NCI-H1092 treated with DMSO at 0.1 percent for 48 hours (cell line): ENCODE results near the gene ZCCHC8.
A peak's percentile ranks its signal among the peaks of the same experiment; 100 is the strongest.
"Not testable (repeated sequence)": the region's sequence is repeated elsewhere in the genome, so short reads cannot be mapped to it uniquely, and the experiment has no call there.

ENCODE experiments used
- DNase-seq: peaks from one replicate; lab custom pipeline; 2025; lab: John Stamatoyannopoulos, UW

Gene ZCCHC8

GRCh38 chr12:122508163-122508562 lies 7.4 kb upstream of the ZCCHC8 start:
- DNase-seq = no peak

DNA sequence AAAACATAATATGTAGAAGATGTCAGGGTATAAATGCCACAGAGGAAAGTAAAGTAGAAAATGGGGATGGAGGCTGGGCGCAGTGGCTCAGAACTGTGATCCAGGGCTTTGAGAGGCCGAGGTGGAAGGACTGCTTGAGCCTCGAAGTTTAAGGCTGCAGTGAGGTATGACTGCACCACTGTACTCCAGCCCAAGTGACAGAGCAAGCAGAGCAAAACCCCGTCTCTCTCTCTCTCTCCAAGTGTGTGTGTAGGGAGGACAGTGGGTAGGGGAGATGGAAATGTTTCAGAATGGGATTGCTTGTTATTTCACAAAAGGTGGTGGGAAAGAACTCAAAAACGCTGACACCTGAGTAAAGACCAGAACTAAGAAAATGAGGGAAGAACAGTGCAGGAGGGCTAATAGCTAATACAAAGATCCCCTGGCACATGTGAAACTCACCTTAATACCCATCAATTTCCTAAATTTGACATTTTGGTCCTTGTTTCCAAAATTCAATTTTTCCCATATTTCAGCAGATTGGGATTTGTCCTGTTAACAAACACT lies 5.7 kb upstream of the ZCCHC8 start:
- no peak for DNase-seq

- no peak for DNase-seq
These were observed 4.8 kb upstream of the ZCCHC8 start for GRCh38 chr12:122505419-122506051.

DNA sequence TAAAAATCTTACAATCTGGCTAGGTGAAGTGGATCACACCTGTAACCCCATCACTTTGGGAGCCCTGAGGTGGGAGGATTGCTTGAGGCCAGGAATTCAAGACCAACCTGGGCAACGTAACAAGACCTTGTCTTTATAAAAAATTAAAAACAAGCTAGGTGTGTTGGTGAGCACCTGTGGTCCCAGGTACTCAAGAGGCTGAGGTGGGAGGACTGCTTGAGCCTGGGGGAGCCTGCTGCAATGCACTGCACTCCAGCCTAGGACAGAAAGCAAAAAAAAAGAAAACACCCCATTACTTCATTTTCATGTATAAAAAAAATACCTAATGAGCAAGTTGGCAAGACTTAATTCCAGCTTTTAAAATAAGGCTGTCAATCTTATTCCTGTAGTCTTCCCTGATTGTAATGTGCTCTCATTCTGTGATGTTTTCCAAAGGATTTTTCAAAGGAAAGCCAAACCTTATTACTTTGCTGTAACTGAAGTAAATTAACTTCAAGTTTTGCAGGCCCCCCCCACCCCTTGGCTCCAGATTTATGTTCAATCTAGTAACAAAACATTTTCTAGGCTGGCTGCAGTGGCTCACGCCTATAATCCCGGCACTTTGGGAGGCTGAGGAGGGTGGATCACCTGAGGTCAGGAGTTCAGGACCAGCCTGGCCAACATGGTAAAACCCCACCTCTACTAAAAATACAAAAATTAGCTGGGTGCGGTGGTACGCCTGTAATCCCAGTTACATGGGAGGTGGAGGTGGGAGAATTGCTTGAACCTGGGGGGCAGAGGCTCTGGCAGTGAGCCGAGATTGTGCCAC lies 3.3 kb upstream of the ZCCHC8 start:
- no peak for DNase-seq

- DNase-seq = no peak
These were observed 2.5 kb upstream of the ZCCHC8 start for GRCh38 chr12:122503147-122503751.

DNA sequence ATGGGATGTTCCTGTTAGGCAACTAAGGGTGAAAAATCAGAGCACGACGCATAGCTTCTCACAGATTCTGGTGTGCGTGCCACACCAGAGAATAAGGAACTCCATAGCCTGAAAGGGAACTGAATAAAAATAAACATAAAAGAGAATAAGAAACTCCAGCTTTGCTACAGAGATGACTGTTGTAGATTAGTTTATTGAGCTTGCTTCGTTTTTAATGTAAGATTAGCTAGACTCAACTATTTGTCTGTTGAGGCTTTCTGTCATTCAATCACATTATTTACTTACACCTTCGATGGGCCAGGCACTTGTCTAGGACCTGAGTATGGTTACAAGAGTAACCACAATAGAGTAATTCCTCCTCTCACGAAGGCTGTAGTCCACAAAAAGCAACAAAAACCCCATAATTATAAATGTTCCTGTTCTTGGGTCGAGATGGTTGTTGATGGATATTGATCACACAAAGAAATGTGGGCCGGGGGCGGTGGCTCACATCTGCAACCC lies 807 bp upstream of the ZCCHC8 start:
- no peak for DNase-seq

DNA sequence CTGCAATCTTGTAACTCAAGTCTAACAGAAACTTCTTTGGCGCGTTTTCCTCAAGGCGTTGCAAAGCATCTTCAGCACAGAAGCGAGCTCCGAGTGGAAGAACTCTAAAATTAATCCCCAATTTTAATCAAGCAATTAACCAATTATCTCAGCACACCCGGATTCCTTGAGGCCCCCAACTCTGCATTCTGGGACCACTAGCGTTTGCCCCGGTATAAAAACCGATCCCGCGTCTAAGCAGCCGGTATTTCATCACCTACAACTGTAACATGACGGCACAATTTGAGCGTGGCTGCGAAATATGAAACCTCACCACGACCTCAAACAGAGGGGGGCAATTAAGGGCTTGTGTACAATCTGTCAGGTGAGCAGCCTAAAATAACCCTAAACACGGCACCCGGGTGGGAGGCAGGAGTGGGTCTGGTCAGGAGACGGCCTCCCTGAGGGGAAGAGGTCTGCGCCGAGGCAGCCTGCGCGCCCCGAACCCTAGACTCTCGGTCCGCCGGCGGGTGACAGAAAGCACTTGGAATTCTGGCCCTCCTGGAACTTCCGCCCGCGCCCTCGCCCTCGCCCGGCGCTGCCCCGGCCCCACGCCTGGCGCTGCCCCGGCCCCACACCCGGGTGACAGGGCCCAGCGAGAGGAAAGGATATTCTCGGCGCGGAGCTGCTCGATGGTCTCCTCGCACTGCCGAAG lies 594 bp downstream of the ZCCHC8 start:
- DNase-seq = peak; percentile 34

GRCh38 chr12:122495258-122495657 lies 5.5 kb downstream of the ZCCHC8 start:
- no peak for DNase-seq

GRCh38 chr12:122493222-122493621 lies 7.5 kb downstream of the ZCCHC8 start:
- DNase-seq = not testable (repeated sequence)

DNA sequence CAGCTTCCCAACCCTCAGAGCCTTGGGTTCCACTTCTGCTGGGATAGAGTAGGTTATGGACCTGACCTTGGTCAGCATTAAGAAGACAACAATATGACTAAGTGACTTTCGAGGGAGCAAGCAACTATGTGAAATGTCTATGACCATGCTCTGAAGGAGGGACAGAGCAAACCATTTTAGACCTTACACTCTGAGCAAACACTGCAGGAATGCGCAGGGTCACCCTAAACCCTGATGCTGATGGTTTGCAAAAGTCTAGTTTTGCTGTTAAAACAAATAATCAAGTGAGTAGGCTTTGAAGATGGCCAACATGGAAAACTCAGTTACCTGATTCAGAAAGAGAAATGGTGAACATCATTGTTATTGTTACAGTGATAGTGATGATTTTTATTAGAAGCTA lies 8.7 kb downstream of the ZCCHC8 start:
- DNase-seq = no peak

- no peak for DNase-seq
These were observed 11.7 kb downstream of the ZCCHC8 start for GRCh38 chr12:122489038-122489437.

DNA sequence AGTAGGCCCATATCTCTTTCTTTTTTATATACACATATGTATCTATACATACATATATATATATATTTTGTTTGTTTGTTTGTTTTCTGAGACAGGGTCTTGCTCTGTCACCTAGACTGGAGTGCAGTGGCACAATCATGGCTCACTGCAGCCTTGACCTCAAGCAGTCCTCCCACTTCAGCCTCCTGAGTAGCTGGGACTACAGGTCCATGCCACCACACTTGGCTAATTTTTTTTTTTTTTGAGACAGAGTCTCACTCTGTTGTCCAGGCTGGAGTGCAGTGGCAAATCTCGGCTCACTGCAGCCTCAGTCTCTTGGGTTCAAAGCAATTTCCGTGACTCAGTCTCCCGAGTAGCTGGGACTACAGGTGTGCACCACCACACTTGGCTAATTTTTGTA lies 12.9 kb downstream of the ZCCHC8 start:
- not testable (repeated sequence) for DNase-seq

GRCh38 chr12:122486805-122487426 lies 13.8 kb downstream of the ZCCHC8 start:
- DNase-seq = no peak

DNA sequence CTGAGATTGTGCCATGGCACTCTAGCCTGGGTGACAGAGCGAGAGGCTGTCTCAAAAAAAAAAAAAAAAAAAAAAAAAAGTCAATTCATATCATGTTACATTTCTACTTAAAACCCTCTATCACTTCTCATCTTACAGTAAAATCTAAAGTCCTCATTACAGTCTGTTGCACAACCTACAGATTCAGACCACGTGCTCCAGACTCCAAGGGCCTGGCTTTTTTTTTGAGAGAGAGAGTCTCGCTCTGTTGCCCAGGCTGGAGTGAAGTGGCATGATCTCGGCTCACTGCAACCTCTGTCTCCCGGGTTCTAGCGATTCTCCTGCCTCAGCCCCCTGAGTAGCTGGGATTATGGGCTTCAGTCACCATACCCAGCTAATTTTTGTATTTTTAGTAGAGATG lies 14.4 kb downstream of the ZCCHC8 start:
- DNase-seq = not testable (repeated sequence)

DNA sequence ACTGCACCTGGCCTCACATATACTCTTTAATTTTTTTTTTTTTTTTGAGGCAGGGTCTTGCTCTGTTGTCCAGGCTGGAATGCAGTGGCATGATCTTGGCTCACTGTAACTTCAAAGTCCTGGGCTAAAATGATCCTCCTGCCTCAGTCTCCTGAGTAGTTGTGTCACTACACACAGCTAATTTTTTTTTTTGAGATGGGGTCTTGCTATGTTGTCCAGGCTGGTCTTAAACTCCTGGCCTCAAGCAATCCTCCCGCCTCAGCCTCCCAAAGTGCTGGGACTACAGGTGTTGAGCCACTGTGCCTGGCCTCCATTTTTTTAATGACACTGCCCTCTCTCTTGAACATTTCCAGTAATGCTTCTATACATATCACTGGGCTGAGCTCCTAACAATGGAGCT lies 16.3 kb downstream of the ZCCHC8 start:
- DNase-seq = not testable (repeated sequence)

GRCh38 chr12:122483969-122484368 lies 16.8 kb downstream of the ZCCHC8 start:
- no peak for DNase-seq

- DNase-seq = no peak
These were observed 18.9 kb downstream of the ZCCHC8 start for GRCh38 chr12:122481861-122482260.

DNA sequence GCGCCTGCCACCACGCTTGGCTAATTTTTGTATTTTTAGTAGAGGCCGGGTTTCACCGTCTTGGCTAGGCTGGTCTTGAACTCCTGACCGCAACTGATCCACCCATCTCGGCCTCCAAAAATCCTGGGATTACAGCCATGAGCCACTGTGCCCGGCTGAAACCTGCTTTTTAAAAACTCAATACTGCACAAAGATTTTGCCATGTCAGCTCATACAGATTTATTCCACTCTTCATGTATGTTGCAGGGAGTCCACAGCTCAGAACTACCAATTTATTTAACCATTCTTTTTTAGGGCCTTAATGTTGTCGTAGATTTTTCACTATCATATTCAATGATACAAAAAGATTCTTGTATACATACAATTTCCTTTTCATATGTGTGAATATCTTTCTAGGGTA lies 20.0 kb downstream of the ZCCHC8 start:
- DNase-seq = no peak

DNA sequence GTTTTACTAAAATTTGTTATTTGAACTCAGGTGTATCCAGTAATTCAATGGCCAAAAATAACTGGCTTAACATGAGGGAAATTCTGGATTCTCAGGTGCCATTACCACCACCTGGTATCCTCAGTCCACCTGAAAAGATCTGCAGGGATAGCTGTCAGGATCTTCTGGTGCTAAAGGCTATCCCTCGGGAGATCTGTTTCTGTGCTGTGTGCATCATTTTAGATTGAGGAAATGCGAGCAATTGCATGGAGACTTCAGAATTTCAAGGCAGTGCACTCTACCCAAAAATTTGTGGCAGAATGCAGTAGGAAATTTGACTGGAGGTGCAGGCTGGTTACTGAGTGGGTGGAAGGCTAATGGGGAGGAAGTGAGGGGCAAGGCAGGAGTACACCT lies 26.4 kb downstream of the ZCCHC8 start:
- DNase-seq = no peak

- DNase-seq = no peak
These were observed 27.0 kb downstream of the ZCCHC8 start for GRCh38 chr12:122473543-122474323.
